Fibroblast of mammary gland (primary cell): ENCODE data around the gene DMWD.

Experiments
- DNase-seq: peaks from one replicate; pipeline ENCODE4 v3.0.0-alpha.2; 2010; ENCODE audit warnings: low read depth
- H3K4me3 ChIP-seq: 2 replicates; pipeline ENCODE4 v1.5.1; 2011; ENCODE audit warnings: low read depth, mild to moderate bottlenecking, low read length, moderate library complexity; ENCODE audit not compliant: control insufficient read depth
- CTCF ChIP-seq: conservative IDR thresholded peaks from 2 replicates; pipeline ENCODE4 v1.5.1; 2011; ENCODE audit warnings: low read depth, low read length, inconsistent platforms; ENCODE audit not compliant: control insufficient read depth, insufficient read depth

The DMWD gene

GRCh38 chr19:45782162-45782691, 10.4 kb downstream of the DMWD start, which contains the start of gene DMPK:
Gene DMPK (minus strand): TSS chr19:45782490. CDS start chr19:45782352, 138 bp downstream.
- TF ChIP-seq CTCF: no peak
- H3K4me3 ChIP-seq: peak within 1 kb of the TSS; percentile 24
- DNase-seq: no peak

GRCh38 chr19:45781214-45782161, 11.2 kb downstream of the DMWD start:
- no peak for TF ChIP-seq CTCF
- H3K4me3 ChIP-seq: peak overlapping the region; percentile 24

GRCh38 chr19:45780448-45781213, 12.0 kb downstream of the DMWD start:
- no peak overlapping the region for H3K4me3 ChIP-seq
- no peak for DNase-seq
- TF ChIP-seq CTCF: no peak

More at GRCh38 chr19:45781214-45782161, 11.2 kb downstream of the DMWD start:
- DNase-seq: no peak

- no peak for DNase-seq
- TF ChIP-seq CTCF: no peak
- no peak overlapping the region for H3K4me3 ChIP-seq
Measured at GRCh38 chr19:45780146-45780447, 12.5 kb downstream of the DMWD start.

GRCh38 chr19:45779231-45780145, 13.2 kb downstream of the DMWD start:
- TF ChIP-seq CTCF: peak; percentile 8
- no peak overlapping the region for H3K4me3 ChIP-seq
- peak; percentile 53 for DNase-seq
